ENCODE measurements around the gene NOXA1. TPM values are rescaled to one million over a fixed set of nuclear protein-coding genes. Genes with fewer than 3 reads are reported as not detected.

Gene NOXA1
- total RNA-seq, 1 donor from 2014 or later: 0.50 TPM

DNA sequence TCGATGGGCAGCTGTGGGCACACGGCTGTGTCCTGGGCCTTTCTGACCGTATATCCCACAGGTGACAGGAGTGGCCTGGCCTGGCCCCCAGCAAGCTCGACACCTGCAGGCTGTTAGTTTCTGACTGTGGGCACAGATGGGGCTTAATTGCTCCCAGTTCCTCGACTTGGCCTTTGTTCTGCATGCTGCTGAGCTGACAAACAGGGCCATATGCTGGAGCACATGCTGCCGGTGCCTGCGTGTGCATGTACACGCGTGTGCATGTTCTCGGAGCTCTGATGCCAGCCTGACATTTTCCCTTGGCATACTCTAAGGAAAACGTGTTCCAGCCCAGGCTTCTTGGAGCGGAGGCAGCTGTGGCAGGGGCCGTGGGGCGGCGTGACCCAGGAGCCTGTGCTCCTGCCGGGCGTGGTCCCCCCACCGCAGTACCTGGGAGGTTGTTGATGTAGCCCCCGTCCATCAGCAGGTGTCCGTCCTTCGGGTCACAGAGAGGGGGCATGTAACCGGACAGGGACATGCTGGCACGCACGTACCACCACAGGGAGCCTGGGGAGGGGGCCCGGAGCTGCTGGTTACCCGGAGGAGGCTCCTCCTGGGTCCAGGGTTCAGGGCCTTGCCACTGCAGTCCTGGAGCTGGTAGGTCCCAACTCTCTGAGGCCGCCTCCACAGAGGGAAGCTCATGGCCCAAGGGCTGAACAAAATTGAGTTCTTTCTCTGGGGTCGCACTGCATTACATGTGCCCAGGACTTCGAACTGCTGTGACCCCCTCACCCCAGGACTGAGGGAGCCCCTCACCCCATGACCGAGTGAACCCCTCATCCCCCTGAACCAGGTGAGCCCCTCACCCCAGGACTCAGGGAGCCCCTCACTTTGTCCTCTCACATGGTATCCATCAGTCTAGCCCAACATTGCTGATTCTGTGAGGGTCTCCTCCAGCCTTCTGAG is 40.1 kb downstream of the NOXA1 start:
- H3K36me3 ChIP-seq (ENCODE audit: insufficient read depth, low read length): no peaks in the 10 kb centered on the region
- H3K36me3 Mint-ChIP-seq (ENCODE audit: low read depth, unreplicated experiment): peaks cover 3% of the 10 kb centered on the region
- no peaks in the 10 kb centered on the region for H3K79me2 ChIP-seq (ENCODE audit: insufficient read depth, low read length)
- TF ChIP-seq, protein P1, sequence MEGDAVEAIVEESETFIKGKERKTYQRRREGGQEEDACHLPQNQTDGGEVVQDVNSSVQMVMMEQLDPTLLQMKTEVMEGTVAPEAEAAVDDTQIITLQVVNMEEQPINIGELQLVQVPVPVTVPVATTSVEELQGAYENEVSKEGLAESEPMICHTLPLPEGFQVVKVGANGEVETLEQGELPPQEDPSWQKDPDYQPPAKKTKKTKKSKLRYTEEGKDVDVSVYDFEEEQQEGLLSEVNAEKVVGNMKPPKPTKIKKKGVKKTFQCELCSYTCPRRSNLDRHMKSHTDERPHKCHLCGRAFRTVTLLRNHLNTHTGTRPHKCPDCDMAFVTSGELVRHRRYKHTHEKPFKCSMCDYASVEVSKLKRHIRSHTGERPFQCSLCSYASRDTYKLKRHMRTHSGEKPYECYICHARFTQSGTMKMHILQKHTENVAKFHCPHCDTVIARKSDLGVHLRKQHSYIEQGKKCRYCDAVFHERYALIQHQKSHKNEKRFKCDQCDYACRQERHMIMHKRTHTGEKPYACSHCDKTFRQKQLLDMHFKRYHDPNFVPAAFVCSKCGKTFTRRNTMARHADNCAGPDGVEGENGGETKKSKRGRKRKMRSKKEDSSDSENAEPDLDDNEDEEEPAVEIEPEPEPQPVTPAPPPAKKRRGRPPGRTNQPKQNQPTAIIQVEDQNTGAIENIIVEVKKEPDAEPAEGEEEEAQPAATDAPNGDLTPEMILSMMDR (IDR thresholded peaks at IDR 0.05; ENCODE audit: insufficient read depth, low read depth, low read length): no peak
- no peak for TF ChIP-seq EZH2 (IDR thresholded peaks at IDR 0.05; ENCODE audit: insufficient read depth, low read length)
- no peaks in the 10 kb centered on the region for H3K9me3 ChIP-seq (ENCODE audit: insufficient read depth, low read depth, low read length)
- H3K9me3 Mint-ChIP-seq (ENCODE audit: unreplicated experiment): no peaks in the 10 kb centered on the region
- peaks cover 8% of the 10 kb centered on the region for H3K4me1 ChIP-seq (ENCODE audit: insufficient read depth, low read length)
- no peak overlapping the region for H3K27ac Mint-ChIP-seq (ENCODE audit: unreplicated experiment)
- no peaks in the 10 kb centered on the region for H3K27me3 ChIP-seq (ENCODE audit: insufficient read depth, low read length)
- FAIRE-seq (no peak), DNase-seq (ENCODE audit: low read depth) (no peak)
- no peak overlapping the region for H3K4me3 ChIP-seq (ENCODE audit: insufficient read depth, low read depth, low read length)
- no peak overlapping the region for H2AFZ ChIP-seq (ENCODE audit: low read depth, low read length)
- H3K4me3 Mint-ChIP-seq (ENCODE audit: unreplicated experiment): no peak overlapping the region
- no peak overlapping the region for H3K9ac ChIP-seq (ENCODE audit: low read length)
- H3K27me3 Mint-ChIP-seq (ENCODE audit: low read depth, unreplicated experiment): peaks cover 6% of the 10 kb centered on the region
- no peaks in the 10 kb centered on the region for H3K4me1 Mint-ChIP-seq (ENCODE audit: low read depth, unreplicated experiment)
- no peak overlapping the region for H3K27ac ChIP-seq (ENCODE audit: low read depth, low read length)
- no peak overlapping the region for H3K4me2 ChIP-seq (ENCODE audit: low read length)
- H4K20me1 ChIP-seq (ENCODE audit: insufficient read depth, low read length): peaks cover 4% of the 10 kb centered on the region

DNA sequence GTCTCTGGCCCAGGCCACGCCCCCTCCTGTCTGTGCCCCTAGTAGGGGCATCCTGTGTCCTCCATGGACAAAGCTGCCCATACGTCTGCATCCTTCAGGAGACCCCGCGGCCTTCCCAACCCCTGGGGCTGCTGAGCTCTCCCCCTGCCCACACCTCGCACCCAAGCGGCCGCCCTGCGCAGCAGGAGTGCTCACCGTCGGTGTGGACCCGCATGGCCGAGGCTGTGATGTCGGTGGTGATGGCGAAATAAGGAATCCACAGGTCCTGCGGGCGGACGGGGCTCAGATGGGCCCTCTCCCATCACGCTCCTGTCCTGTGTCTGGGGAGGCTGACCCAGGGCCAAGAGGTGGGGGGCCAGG is 40.7 kb downstream of the NOXA1 start:
- DNase-seq (ENCODE audit: low read depth): no peak
- no peaks in the 10 kb centered on the region for H3K79me2 ChIP-seq (ENCODE audit: insufficient read depth, low read length)
- peaks cover 1% of the 10 kb centered on the region for H3K27me3 ChIP-seq (ENCODE audit: insufficient read depth, low read length)

More for the DNA sequence above, 40.7 kb downstream of the NOXA1 start:
- Histone ChIP-seq H3K4me1 (ENCODE audit: insufficient read depth, low read length) (peaks cover 5% of the 10 kb centered on the region), H3K36me3 (ENCODE audit: insufficient read depth, low read length) (no peaks in the 10 kb centered on the region), H3K9ac (ENCODE audit: low read length) (no peak overlapping the region), H3K27ac (ENCODE audit: low read depth, low read length) (no peak overlapping the region), H2AFZ (ENCODE audit: low read depth, low read length) (no peak overlapping the region), H3K4me3 (ENCODE audit: insufficient read depth, low read depth, low read length) (no peak overlapping the region), H3K4me2 (ENCODE audit: low read length) (no peak overlapping the region), H4K20me1 (ENCODE audit: insufficient read depth, low read length) (no peaks in the 10 kb centered on the region), H3K9me3 (ENCODE audit: insufficient read depth, low read depth, low read length) (no peaks in the 10 kb centered on the region)
- Mint-ChIP-seq H3K4me3 (ENCODE audit: unreplicated experiment) (no peak overlapping the region), H3K9me3 (ENCODE audit: unreplicated experiment) (no peaks in the 10 kb centered on the region), H3K4me1 (ENCODE audit: low read depth, unreplicated experiment) (no peaks in the 10 kb centered on the region), H3K27me3 (ENCODE audit: low read depth, unreplicated experiment) (peaks cover 8% of the 10 kb centered on the region), H3K27ac (ENCODE audit: unreplicated experiment) (no peak overlapping the region), H3K36me3 (ENCODE audit: low read depth, unreplicated experiment) (peaks cover 3% of the 10 kb centered on the region)
- TF ChIP-seq, protein P1 (IDR thresholded peaks at IDR 0.05; ENCODE audit: insufficient read depth, low read depth, low read length): no peak
- TF ChIP-seq EZH2 (IDR thresholded peaks at IDR 0.05; ENCODE audit: insufficient read depth, low read length): no peak
- no peak for FAIRE-seq
